Measurements from ENCODE around the gene RXRG.

Gene RXRG

DNA sequence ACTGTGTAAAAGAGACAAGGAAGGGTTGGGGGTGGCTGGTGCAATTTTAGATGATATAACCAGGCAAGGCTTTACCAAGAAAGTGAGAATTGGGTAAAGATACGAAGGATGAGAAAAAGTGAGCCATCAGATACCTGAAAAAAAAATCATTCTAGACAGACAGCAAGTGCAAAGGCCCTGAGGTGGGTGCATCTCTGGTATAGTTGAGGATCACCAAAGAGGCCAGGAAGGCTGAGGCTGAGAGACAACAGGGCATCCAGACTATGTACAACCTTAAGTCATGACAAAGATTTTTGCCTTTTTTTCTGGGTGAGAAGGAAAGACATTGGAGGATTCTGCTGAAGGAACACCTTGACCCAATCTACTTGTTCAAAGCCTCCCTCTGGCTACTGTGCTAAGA, 29.9 kb downstream of the RXRG start:
- no peak for DNase-seq (ENCODE audit: extremely low read depth, low read depth)
- TF ChIP-seq, protein P1, sequence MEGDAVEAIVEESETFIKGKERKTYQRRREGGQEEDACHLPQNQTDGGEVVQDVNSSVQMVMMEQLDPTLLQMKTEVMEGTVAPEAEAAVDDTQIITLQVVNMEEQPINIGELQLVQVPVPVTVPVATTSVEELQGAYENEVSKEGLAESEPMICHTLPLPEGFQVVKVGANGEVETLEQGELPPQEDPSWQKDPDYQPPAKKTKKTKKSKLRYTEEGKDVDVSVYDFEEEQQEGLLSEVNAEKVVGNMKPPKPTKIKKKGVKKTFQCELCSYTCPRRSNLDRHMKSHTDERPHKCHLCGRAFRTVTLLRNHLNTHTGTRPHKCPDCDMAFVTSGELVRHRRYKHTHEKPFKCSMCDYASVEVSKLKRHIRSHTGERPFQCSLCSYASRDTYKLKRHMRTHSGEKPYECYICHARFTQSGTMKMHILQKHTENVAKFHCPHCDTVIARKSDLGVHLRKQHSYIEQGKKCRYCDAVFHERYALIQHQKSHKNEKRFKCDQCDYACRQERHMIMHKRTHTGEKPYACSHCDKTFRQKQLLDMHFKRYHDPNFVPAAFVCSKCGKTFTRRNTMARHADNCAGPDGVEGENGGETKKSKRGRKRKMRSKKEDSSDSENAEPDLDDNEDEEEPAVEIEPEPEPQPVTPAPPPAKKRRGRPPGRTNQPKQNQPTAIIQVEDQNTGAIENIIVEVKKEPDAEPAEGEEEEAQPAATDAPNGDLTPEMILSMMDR (IDR thresholded peaks at IDR 0.05; ENCODE audit: low read depth, low read length), result no peak

DNA sequence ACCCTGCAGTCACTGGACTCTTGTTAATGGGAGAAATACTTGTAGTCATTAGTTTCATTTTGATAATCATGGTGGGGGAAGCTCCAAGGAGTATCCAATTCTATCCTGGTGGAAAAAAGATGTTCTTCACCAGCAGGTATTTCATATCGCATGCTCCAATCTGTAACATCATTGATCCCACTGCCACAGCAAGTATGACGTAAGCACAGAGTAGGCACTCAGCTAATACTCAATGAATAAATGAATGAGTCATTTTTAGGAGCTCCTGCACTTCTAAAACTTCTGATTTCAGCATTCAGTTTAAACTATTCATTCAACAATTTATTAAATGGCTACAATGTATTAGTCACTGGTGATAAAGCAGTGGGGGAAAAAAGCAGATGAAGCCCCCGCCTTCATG, 30.3 kb downstream of the RXRG start:
- TF ChIP-seq, protein P1 (IDR thresholded peaks at IDR 0.05; ENCODE audit: low read depth, low read length), result no peak
- no peak for DNase-seq (ENCODE audit: extremely low read depth, low read depth)

DNA sequence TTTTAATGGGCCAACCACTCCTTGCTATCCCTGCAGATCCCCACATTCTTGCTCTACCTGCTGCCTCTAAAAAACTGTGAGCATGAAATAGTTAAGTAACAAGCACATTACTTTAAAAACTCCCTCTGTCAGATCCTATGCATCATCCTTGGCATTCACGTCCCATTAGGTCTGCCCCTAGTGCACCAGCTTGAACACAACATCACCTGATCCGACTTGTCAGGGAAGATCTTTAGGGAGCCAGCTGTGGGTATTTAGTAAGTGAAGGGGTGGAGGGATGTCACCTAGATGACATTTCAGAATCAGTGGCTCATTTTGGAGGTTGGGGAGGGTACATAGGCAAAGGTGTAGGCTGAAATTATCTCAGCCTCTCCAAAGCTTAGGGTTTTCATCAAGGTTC, 33.5 kb downstream of the RXRG start:
- TF ChIP-seq, protein P1 (IDR thresholded peaks at IDR 0.05; ENCODE audit: low read depth, low read length), result no peak
- no peak for DNase-seq (ENCODE audit: extremely low read depth, low read depth)

DNA sequence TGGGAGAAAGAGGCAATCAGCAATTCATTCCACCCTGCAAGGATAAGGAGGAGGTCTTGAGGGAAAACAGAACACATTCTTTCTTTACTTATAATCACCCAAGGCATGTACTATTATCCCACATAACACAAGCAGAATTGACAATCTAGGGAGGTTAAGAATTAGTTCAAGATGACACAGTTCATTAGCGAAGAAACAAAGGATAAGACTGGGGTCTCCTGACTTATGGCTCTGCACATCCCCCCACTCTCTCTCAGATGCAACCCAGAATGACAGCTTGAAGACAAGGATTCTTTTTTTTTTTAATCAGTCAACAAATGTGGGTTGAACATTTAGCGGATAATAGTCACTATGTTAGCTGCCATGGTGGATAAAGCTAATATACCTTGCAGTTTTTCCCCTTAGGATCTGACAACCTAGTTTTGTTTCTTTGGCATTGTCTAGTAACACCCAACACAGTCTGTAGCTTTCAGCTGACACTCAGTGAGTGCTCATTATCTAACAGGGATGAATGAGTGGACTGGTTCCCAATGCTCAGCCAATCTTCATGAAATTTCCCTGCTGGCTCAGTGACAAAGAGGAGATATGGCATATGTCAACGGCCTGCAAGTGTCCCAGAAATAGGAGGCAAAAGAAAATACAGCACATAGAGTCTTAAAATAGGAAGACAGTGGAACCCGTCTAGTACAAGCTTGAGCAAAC, 35.1 kb downstream of the RXRG start:
- no peak for DNase-seq (ENCODE audit: extremely low read depth, low read depth)
- TF ChIP-seq, protein P1 (IDR thresholded peaks at IDR 0.05; ENCODE audit: low read depth, low read length), result no peak

DNA sequence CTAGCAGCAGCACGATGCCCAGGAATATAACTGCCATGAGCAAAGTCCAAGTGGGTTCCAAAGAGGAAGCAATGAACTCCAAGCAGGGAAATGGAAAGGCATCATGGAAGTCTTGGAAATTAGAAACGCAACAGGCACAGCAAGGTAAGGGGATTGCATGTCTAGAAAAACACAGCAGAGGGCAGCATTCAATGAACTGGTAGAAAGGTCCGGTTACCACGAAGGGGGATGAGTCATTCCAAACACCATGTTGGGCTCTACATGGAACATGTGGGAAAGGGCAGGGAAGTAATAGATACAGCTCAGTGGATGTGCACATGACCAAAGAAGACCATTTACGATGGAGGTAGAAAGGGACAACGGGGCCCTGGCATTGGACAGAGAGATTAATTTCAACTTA, 36.4 kb downstream of the RXRG start:
- DNase-seq (ENCODE audit: extremely low read depth, low read depth), result no peak
- TF ChIP-seq, protein P1 (IDR thresholded peaks at IDR 0.05; ENCODE audit: low read depth, low read length), result peak; percentile 22

DNA sequence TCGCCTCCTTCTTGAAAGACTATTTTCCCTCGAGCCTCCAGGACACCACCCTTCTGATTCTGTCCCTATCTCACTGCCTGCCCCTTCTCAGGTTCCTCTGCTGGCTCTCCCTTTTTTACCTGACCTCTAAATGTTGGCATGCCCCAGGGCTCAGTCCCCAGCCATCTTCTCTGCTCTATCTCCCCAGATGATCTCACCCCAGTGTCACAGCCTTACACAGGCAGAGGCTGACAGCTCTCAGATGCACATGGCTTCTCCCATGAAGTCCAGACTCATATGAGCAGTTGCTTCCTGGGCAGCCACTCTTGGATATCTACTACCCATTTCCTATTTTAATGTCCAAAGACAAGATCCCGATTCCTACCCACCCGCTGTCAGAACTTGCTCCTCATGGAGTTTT, 37.5 kb downstream of the RXRG start:
- TF ChIP-seq, protein P1 (IDR thresholded peaks at IDR 0.05; ENCODE audit: low read depth, low read length), result no peak
- DNase-seq (ENCODE audit: extremely low read depth, low read depth), result no peak

DNA sequence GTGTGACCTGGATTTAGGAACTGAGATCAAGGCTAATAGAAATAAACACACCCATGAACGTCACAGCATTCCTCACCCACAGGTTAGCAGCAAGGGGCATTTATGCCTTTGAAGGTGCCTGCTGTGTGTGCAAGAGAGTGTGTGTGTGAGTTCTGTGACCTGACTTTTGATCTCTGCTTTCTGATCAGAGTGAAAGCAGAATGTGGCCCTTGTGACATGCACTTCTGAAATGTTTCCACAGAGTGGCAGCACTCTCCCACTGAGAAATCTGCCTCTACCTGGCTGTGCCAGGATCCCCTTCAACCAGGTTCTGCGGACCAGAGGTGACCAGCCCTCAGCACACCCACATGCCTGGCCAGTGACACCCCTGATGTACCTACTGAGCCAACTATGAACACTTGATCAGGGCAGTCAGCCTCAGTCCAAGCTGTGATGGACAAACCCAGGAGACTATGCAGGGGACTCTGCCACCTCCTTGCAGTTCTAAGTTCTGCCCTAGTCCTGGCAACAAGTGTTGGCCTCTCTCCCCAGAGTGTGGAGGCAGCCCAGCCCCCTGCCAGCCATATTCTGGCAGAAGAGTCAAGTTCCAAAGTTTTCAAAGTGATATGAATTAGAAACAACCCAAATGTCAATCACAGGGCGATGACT, 41.0 kb downstream of the RXRG start:
- TF ChIP-seq, protein P1 (IDR thresholded peaks at IDR 0.05; ENCODE audit: low read depth, low read length), result peak; percentile 37
- no peak for DNase-seq (ENCODE audit: extremely low read depth, low read depth)
